Activated CD4-positive, CD25-positive, alpha-beta regulatory T cell treated with anti-CD3 and anti-CD28 coated beads, Interleukin-2, amount 50 U/mL, for 72 hours (primary cell): ENCODE data around the gene RAB6A.
A peak's percentile ranks its signal among the peaks of the same experiment; 100 is the strongest.
"Not testable (repeated sequence)": the region's sequence is repeated elsewhere in the genome, so short reads cannot be mapped to it uniquely, and the experiment has no call there.

ENCODE experiments used
- DNase-seq: peaks from one replicate; pipeline ENCODE4 v3.0.0; 2021

Gene RAB6A

GRCh38 chr11:73716153-73717056, 44.5 kb downstream of the RAB6A start:
- DNase-seq = no peak

DNA sequence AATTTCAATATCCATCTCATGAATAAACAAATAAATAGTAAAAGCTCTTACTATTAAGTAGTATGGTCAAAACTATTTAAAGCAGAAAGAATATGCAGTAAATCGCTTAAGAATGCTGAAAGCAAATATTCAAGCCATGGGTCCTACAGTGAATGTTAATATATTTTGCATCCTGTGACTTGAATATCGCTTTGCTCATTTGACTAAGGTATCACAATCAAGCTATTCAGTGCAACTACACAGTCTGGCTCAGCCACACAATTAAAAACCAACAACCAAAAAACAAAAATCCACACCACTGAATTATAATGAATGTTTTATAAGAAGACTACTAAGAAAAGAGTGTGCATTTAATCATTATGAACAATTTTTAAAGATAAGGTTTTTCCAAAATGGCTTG, 45.3 kb downstream of the RAB6A start:
- no peak for DNase-seq

DNA sequence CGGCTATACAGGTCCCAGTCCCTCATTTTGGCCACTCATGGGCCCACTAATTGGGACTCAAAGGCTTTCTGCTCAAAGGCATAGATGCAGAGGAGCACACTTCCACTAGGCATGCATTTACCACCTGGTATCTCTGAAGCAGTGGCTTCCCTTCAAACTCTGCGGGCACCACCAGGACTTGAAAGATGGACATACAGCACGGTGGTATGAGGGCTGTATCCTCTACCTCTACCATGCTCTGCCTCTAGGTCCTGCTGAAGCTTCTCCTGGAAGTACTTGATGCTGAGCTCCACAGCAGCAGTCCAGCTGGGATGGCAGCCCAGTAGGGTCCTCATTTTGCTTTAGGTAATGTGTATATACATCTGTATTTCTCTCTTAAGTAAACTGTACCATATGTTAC, 49.9 kb downstream of the RAB6A start:
- no peak for DNase-seq

GRCh38 chr11:73705053-73705452, 55.8 kb downstream of the RAB6A start:
- DNase-seq = no peak

DNA sequence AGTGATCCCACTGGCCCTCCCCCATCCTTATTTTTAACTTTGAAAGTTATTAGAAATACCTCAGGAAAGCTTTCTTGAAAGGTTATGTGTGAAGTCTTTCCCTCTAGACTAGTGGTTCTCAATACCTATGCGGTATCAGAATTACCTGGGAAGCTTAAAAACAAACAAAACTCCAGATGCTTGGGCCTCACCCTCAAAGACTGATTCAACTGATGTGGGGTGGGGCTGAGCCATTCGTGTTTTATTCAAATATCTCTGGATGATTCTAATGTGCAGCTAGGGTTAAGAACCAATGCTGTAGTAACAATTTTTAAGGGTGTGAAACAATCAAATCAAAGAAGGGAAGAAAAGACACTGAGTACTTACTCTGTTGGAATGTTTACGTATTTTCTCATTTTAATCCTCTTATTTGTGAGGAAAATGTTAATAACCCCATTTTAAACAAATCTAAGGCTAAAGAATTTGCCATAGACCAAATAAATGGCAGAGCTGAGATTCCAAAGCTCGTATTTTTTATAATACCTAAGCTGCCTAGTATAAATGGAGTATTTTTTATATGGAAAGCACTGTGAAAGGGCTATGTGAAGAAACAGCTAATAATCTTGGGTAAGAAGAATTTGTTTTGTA, 66.9 kb downstream of the RAB6A start:
- DNase-seq = no peak

GRCh38 chr11:73680687-73681086, 80.2 kb downstream of the RAB6A start:
- no peak for DNase-seq

GRCh38 chr11:73676552-73676951, 84.3 kb downstream of the RAB6A start:
- DNase-seq = not testable (repeated sequence)

GRCh38 chr11:73671701-73672100, 89.2 kb downstream of the RAB6A start:
- DNase-seq = no peak

- no peak for DNase-seq
Observed at GRCh38 chr11:73670808-73671207, 90.1 kb downstream of the RAB6A start.

DNA sequence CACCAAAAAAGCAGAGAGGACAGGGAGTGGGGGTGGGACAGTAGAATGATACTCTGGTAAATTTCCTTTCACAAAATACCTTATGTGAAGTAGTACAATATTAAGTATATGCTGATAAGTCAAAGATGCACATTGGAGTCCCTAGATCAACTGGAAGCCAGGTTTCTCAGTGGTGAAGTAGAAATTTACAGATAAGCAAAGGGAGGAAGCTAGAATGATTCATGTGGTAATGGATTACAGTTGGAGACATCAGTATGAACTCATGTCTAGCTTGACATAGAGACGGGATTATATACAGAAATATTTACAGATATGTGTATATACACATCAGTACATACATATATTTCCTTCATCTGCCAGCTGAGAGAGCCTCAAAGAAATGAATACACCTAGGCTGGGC, 93.0 kb downstream of the RAB6A start:
- DNase-seq = no peak

GRCh38 chr11:73664877-73665276, 96.0 kb downstream of the RAB6A start:
- DNase-seq = no peak

DNA sequence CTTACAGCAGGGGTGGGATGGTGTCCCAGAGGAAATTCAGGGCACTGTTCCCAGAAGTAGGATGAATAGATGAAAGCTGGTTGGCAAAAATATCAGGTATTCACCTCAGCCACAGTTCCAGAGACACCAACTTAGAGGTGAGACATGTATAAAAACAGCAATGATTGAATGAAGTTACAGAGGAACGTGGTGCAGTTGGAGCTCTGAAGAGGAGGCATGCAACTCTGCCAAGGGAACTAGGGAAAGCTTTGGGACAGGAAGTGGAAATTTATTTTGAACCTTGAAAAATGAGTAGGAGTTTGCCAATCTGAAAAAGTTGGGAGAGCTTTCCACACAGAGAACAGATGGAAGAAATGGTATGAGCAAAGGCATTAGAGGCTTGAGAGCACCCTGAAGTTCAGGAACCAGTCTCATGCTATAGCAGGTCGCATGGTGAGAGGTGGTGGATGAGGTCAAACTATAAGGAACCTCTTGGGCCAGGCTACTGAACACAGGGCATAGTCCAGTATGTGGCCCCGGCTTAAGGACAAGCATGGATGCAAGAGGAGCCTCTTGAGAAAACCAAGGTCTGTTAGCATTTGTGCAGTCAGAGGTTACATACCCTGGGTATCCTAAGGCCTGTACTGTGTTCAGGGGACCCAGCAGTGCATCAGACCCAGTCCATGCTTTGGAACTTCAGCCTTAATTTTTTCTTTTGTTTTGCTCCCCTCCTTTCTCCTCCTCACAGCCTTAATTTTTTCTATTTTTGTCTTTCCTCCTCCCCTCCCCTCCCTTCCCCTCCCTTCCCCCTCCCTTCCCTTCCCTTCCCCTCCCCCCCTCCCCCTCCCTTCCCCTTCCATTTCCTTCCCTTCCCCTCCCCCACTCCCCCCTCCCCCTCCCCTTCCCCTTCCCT, 97.0 kb downstream of the RAB6A start:
- DNase-seq = no peak

- DNase-seq = no peak
Observed at GRCh38 chr11:73662445-73663157, 98.3 kb downstream of the RAB6A start.

- peak; percentile 87 for DNase-seq
Observed at GRCh38 chr11:73661035-73661628, 99.7 kb downstream of the RAB6A start.

GRCh38 chr11:73660497-73661034, 100.3 kb downstream of the RAB6A start:
- DNase-seq = no peak

DNA sequence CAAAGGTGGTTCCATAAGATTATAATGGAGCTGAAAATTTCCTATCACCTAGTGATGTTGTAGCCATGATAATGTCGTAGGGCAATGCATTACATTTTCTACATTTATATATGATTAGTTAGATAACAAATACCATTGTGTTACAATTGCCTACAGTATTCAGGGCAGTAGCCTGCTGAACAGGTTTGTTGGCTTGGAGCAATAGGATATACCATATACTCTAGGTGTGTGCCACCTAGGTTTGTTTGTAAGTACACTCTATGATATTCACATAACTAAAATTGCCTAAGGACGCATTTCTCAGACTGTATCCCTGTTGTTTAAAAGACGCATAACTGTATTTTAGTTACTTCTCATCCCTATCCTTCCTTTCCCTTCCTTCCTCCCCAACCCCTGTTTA, 100.9 kb downstream of the RAB6A start:
- DNase-seq = no peak

- DNase-seq = no peak
Observed at GRCh38 chr11:73656985-73657384, 103.9 kb downstream of the RAB6A start.

- DNase-seq = no peak
Observed at GRCh38 chr11:73655686-73656085, 105.2 kb downstream of the RAB6A start.

GRCh38 chr11:73654482-73655021, 106.3 kb downstream of the RAB6A start:
- DNase-seq = no peak

GRCh38 chr11:73653996-73654395, 106.9 kb downstream of the RAB6A start:
- DNase-seq = no peak

- no peak for DNase-seq
Observed at GRCh38 chr11:73652856-73653559, 107.9 kb downstream of the RAB6A start.
